Measurements from ENCODE around the gene SCRT2.

SCRT2 gene

GRCh38 chr20:631101-631500 is 44.5 kb downstream of the SCRT2 start:
- Histone ChIP-seq H2AFZ (ENCODE audit: low read length) (no peak overlapping the region), H3K27ac (ENCODE audit: low read depth, low read length, poor library complexity, severe bottlenecking) (no peak overlapping the region)
- TF ChIP-seq EZH2 (IDR thresholded peaks at IDR 0.05; ENCODE audit: borderline replicate concordance, low read length): no peak
- TF ChIP-seq, protein P1, sequence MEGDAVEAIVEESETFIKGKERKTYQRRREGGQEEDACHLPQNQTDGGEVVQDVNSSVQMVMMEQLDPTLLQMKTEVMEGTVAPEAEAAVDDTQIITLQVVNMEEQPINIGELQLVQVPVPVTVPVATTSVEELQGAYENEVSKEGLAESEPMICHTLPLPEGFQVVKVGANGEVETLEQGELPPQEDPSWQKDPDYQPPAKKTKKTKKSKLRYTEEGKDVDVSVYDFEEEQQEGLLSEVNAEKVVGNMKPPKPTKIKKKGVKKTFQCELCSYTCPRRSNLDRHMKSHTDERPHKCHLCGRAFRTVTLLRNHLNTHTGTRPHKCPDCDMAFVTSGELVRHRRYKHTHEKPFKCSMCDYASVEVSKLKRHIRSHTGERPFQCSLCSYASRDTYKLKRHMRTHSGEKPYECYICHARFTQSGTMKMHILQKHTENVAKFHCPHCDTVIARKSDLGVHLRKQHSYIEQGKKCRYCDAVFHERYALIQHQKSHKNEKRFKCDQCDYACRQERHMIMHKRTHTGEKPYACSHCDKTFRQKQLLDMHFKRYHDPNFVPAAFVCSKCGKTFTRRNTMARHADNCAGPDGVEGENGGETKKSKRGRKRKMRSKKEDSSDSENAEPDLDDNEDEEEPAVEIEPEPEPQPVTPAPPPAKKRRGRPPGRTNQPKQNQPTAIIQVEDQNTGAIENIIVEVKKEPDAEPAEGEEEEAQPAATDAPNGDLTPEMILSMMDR (IDR thresholded peaks at IDR 0.05; ENCODE audit: low read length): no peak

GRCh38 chr20:626579-626978 is 49.0 kb downstream of the SCRT2 start:
- Histone ChIP-seq H2AFZ (ENCODE audit: low read length) (no peak overlapping the region), H3K9me2 (ENCODE audit: low read depth, low read length) (no peaks in the 10 kb centered on the region), H3K27ac (ENCODE audit: low read depth, low read length, poor library complexity, severe bottlenecking) (no peak overlapping the region), H3K36me3 (ENCODE audit: insufficient read depth, low read length) (no peaks in the 10 kb centered on the region), H3K27me3 (ENCODE audit: insufficient read depth, low read length) (peaks cover 5% of the 10 kb centered on the region; the same call in 1 of the 2 replicates), H3K79me2 (ENCODE audit: insufficient read depth, low read length) (no peaks in the 10 kb centered on the region), H3K4me1 (ENCODE audit: insufficient read depth, low read length, severe bottlenecking) (no peaks in the 10 kb centered on the region), H3K9me3 (ENCODE audit: low read length) (no peaks in the 10 kb centered on the region), H4K20me1 (ENCODE audit: insufficient read depth, low read length) (no peaks in the 10 kb centered on the region), H3K4me2 (ENCODE audit: low read length) (no peak overlapping the region), H3K4me3 (ENCODE audit: low read depth, low read length, poor library complexity, severe bottlenecking) (no peak overlapping the region), H3K9ac (ENCODE audit: low read length) (no peak overlapping the region), H3F3A (ENCODE audit: insufficient read depth, low read length) (no peaks in the 10 kb centered on the region)
- TF ChIP-seq, protein P1 (IDR thresholded peaks at IDR 0.05; ENCODE audit: low read length): no peak
- TF ChIP-seq EZH2 (IDR thresholded peaks at IDR 0.05; ENCODE audit: borderline replicate concordance, low read length): no peak

More at GRCh38 chr20:631101-631500, 44.5 kb downstream of the SCRT2 start:
- Histone ChIP-seq H3K9ac (ENCODE audit: low read length) (no peak overlapping the region), H3K4me2 (ENCODE audit: low read length) (no peak overlapping the region), H3K9me2 (ENCODE audit: low read depth, low read length) (no peaks in the 10 kb centered on the region), H3K9me3 (ENCODE audit: low read length) (no peaks in the 10 kb centered on the region), H3K79me2 (ENCODE audit: insufficient read depth, low read length) (no peaks in the 10 kb centered on the region), H4K20me1 (ENCODE audit: insufficient read depth, low read length) (no peaks in the 10 kb centered on the region), H3K4me3 (ENCODE audit: low read depth, low read length, poor library complexity, severe bottlenecking) (no peak overlapping the region), H3F3A (ENCODE audit: insufficient read depth, low read length) (no peaks in the 10 kb centered on the region), H3K27me3 (ENCODE audit: insufficient read depth, low read length) (0 out of 2 replicates have a peak, but pooled peaks cover 10% of the 10 kb centered on the region), H3K4me1 (ENCODE audit: insufficient read depth, low read length, severe bottlenecking) (no peaks in the 10 kb centered on the region), H3K36me3 (ENCODE audit: insufficient read depth, low read length) (no peaks in the 10 kb centered on the region)

- no peak overlapping the region for H2AFZ ChIP-seq (ENCODE audit: low read length)
- no peaks in the 10 kb centered on the region for H3F3A ChIP-seq (ENCODE audit: insufficient read depth, low read length)
- TF ChIP-seq EZH2 (IDR thresholded peaks at IDR 0.05; ENCODE audit: borderline replicate concordance, low read length): no peak
- TF ChIP-seq, protein P1 (IDR thresholded peaks at IDR 0.05; ENCODE audit: low read length): no peak
- H3K79me2 ChIP-seq (ENCODE audit: insufficient read depth, low read length): no peaks in the 10 kb centered on the region
- H3K9ac ChIP-seq (ENCODE audit: low read length): no peak overlapping the region
- no peaks in the 10 kb centered on the region for H3K9me2 ChIP-seq (ENCODE audit: low read depth, low read length)
- no peak overlapping the region for H3K27ac ChIP-seq (ENCODE audit: low read depth, low read length, poor library complexity, severe bottlenecking)
- H3K4me1 ChIP-seq (ENCODE audit: insufficient read depth, low read length, severe bottlenecking): no peaks in the 10 kb centered on the region
- H3K36me3 ChIP-seq (ENCODE audit: insufficient read depth, low read length): no peaks in the 10 kb centered on the region
- H3K4me3 ChIP-seq (ENCODE audit: low read depth, low read length, poor library complexity, severe bottlenecking): no peak overlapping the region
- H3K9me3 ChIP-seq (ENCODE audit: low read length): no peaks in the 10 kb centered on the region
- H4K20me1 ChIP-seq (ENCODE audit: insufficient read depth, low read length): no peaks in the 10 kb centered on the region
- H3K27me3 ChIP-seq (ENCODE audit: insufficient read depth, low read length): peaks cover 5% of the 10 kb centered on the region; the same call in 1 of the 2 replicates
- H3K4me2 ChIP-seq (ENCODE audit: low read length): no peak overlapping the region
Observed at GRCh38 chr20:625360-625932, 50.2 kb downstream of the SCRT2 start.

All from OCI-LY1 (cell line).